Cardiac muscle cell (in vitro differentiated cells and primary cell): ENCODE measurements around the gene CEACAM20. TPM values are rescaled to one million over a fixed set of nuclear protein-coding genes. Genes with fewer than 3 reads are reported as not detected.

Experiments used
- DNase-seq, 2 donors: peaks; one replicate each; pipeline versions ENCODE4 v3.0.0 to v3.0.0-alpha.2; 2010 to 2017; ENCODE audit warnings: low read depth in 1 of 2, low spot score in 1 of 2
- H3K27ac ChIP-seq: fragments of 200-600 bp; sonication (generic); 2 replicates; pipeline ENCODE4 v1.5.1; 2016
- H3K27me3 ChIP-seq: fragments of 200-600 bp; sonication (generic); 2 replicates; pipeline ENCODE4 v1.6.0; 2016; ENCODE audit warnings: control low read depth
- H3K36me3 ChIP-seq: fragments of 200-600 bp; sonication (generic); 2 replicates; pipeline ENCODE4 v1.5.1; 2016; ENCODE audit warnings: control low read depth
- H3K4me1 ChIP-seq: fragments of 200-600 bp; sonication (generic); 2 replicates; pipeline ENCODE4 v1.8.1; 2017; ENCODE audit warnings: low read depth, mild to moderate bottlenecking, mixed run types
- H3K4me3 ChIP-seq: fragments of 200-600 bp; sonication (generic); 2 replicates; pipeline ENCODE4 v1.5.1; 2016; ENCODE audit warnings: mild to moderate bottlenecking
- H3K9me3 ChIP-seq: fragments of 200-600 bp; sonication (generic); 2 replicates; pipeline ENCODE4 v1.5.1; 2017; ENCODE audit warnings: low read depth, mild to moderate bottlenecking, control low read depth
- CTCF ChIP-seq: IDR thresholded peaks from 2 replicates; pipeline ENCODE4 v1.5.1; 2012; ENCODE audit warnings: low read depth, mild to moderate bottlenecking, low read length
- polyA plus RNA-seq: library from polyadenylated mRNA; unstranded; fragments of >200 nt; fragmentation: Nextera tagmentation; extraction: Ambion mirVana; gene quantifications from 2 replicates; pipeline ENCODE4 v1.2.1, GENCODE V29; 2016
- total RNA-seq: library from RNA; depleted of rRNA; stranded (reverse); fragments of >200 nt; gene quantifications from 2 replicates; pipeline ENCODE4 v1.2.3, GENCODE V29; 2016

CEACAM20 gene
- total and polyA plus RNA-seq, 2 experiments from 2014 or later = not detected

- no peaks in the 10 kb centered on the region for H3K9me3 ChIP-seq
- H3K36me3 ChIP-seq = no peaks in the 10 kb centered on the region
- H3K4me1 ChIP-seq = no peaks in the 10 kb centered on the region
- no peaks in the 10 kb centered on the region for H3K27me3 ChIP-seq
- H3K27ac ChIP-seq = no peak overlapping the region
- H3K4me3 ChIP-seq = no peak overlapping the region
- no peak for DNase-seq
- TF ChIP-seq CTCF = no peak
Measured at GRCh38 chr19:44532819-44533218, 3.3 kb upstream of the CEACAM20 start.

GRCh38 chr19:44530777-44531176 is 1.3 kb upstream of the CEACAM20 start:
- Histone ChIP-seq H3K9me3 (no peaks in the 10 kb centered on the region), H3K27ac (no peak overlapping the region), H3K27me3 (no peaks in the 10 kb centered on the region), H3K36me3 (no peaks in the 10 kb centered on the region), H3K4me3 (no peak overlapping the region), H3K4me1 (no peaks in the 10 kb centered on the region)
- TF ChIP-seq CTCF = no peak
- DNase-seq = peak in 1 of 2 donors; percentile 41

- TF ChIP-seq CTCF = no peak
- no peaks in the 10 kb centered on the region for H3K4me1 ChIP-seq
- H3K27ac ChIP-seq = no peak overlapping the region
- H3K36me3 ChIP-seq = no peaks in the 10 kb centered on the region
- DNase-seq = no peak
- H3K27me3 ChIP-seq = no peaks in the 10 kb centered on the region
- H3K4me3 ChIP-seq = no peak overlapping the region
- H3K9me3 ChIP-seq = no peaks in the 10 kb centered on the region
Measured at GRCh38 chr19:44527554-44527953, 1.9 kb downstream of the CEACAM20 start.

- TF ChIP-seq CTCF = no peak
- Histone ChIP-seq H3K4me1 (no peaks in the 10 kb centered on the region), H3K27me3 (no peaks in the 10 kb centered on the region), H3K36me3 (no peaks in the 10 kb centered on the region), H3K27ac (no peak overlapping the region), H3K4me3 (no peak overlapping the region), H3K9me3 (no peaks in the 10 kb centered on the region)
- DNase-seq = no peak
Measured at GRCh38 chr19:44525721-44526430, 3.6 kb downstream of the CEACAM20 start.

- no peaks in the 10 kb centered on the region for H3K4me1 ChIP-seq
- no peaks in the 10 kb centered on the region for H3K36me3 ChIP-seq
- H3K27ac ChIP-seq = no peak overlapping the region
- no peak for TF ChIP-seq CTCF
- H3K27me3 ChIP-seq = no peaks in the 10 kb centered on the region
- H3K9me3 ChIP-seq = no peaks in the 10 kb centered on the region
- H3K4me3 ChIP-seq = no peak overlapping the region
- no peak for DNase-seq
Measured at GRCh38 chr19:44521370-44521769, 8.1 kb downstream of the CEACAM20 start.
